GM12878 (cell line): ENCODE data around the gene CTAG1A. TPM values are rescaled to one million over a fixed set of nuclear protein-coding genes. Genes with fewer than 3 reads are reported as not detected.
"Not testable (repeated sequence)": the region's sequence is repeated elsewhere in the genome, so short reads cannot be mapped to it uniquely, and the experiment has no call there.

ENCODE experiments used
- ATAC-seq: fragments of 200-7000 bp; cut with Tn5 transposase; 3 replicates; pipeline ENCODE4 v1.9.1; 2020; ENCODE audit warnings: mild to moderate bottlenecking, moderate library complexity
- BruUV-seq: library from RNA; stranded (reverse); fragments of 400-500 nt; replicated peaks from 2 replicates; lab custom pipeline; 2021; lab: Mats Ljungman, UMichigan
- CTCF ChIA-PET: fragments of 300-600 bp; sonication (Branson Sonifier 250); formaldehyde crosslinking; extraction: SDS; loops from one replicate; lab custom pipeline; 2021; ENCODE audit warnings: inconsistent platforms; lab: Yijun Ruan, JAX
- POLR2A ChIA-PET: fragments of 350-600 bp; formaldehyde crosslinking; extraction: SDS; loops from one replicate; lab custom pipeline; 2021; ENCODE audit warnings: inconsistent platforms; lab: Charles Lee
- RAD21 ChIA-PET: fragments of 300-600 bp; sonication (Branson Sonifier 250); formaldehyde crosslinking; loops from one replicate; lab custom pipeline; 2023; ENCODE audit warnings: antibody characterized with exemption; ENCODE audit not compliant: unreplicated experiment; lab: Charles Lee
- SMC1A ChIA-PET: fragments of 300-600 bp; sonication (Branson Sonifier 250); formaldehyde crosslinking; loops from one replicate; lab custom pipeline; 2023; ENCODE audit not compliant: unreplicated experiment, uncharacterized antibody; lab: Charles Lee
- DNase-seq: peaks from one replicate; pipeline ENCODE4 v3.0.0-alpha.2; 2011; ENCODE audit warnings: low read depth, low spot score
- FAIRE-seq: peaks from 3 replicates; lab custom pipeline; 2011; peaks lifted over from hg19 to GRCh38; lab: Jason Lieb, UNC
- H2AFZ ChIP-seq: 2 replicates; pipeline ENCODE4 v1.6.0; 2011; ENCODE audit warnings: low read depth, low read length, control low read depth; ENCODE audit not compliant: control insufficient read depth
- H3K27ac ChIP-seq: 2 replicates; pipeline ENCODE4 v1.5.1; 2011; ENCODE audit warnings: control low read depth; ENCODE audit not compliant: control insufficient read depth, insufficient read depth
- H3K27me3 ChIP-seq, 2 experiments: replicated peaks in 1 of 2; 2 replicates each; pipeline versions ENCODE4 v1.6.0 to v1.6.1; 2011; ENCODE audit warnings: low read length in 1 of 2; ENCODE audit not compliant: control insufficient read depth in 2 of 2, insufficient read depth in 2 of 2
- H3K36me3 ChIP-seq, 2 experiments: 2 replicates each; pipeline ENCODE4 v1.5.1; 2011; ENCODE audit warnings: low read length in 1 of 2; ENCODE audit not compliant: control insufficient read depth in 2 of 2, insufficient read depth in 2 of 2
- H3K4me1 ChIP-seq: 2 replicates; pipeline ENCODE4 v1.6.1; 2011; ENCODE audit warnings: mild to moderate bottlenecking, low read length, moderate library complexity, mixed read lengths; ENCODE audit not compliant: control insufficient read depth, insufficient read depth
- H3K4me2 ChIP-seq: 2 replicates; pipeline ENCODE4 v1.6.0; 2011; ENCODE audit warnings: control low read depth; ENCODE audit not compliant: control insufficient read depth, insufficient read depth
- H3K4me3 ChIP-seq: fragments of 200-600 bp; sonication (generic); 2 replicates; pipeline ENCODE4 v1.5.1; 2016
- H3K79me2 ChIP-seq: 2 replicates; pipeline ENCODE4 v1.6.0; 2011; ENCODE audit warnings: low read length; ENCODE audit not compliant: control insufficient read depth, insufficient read depth
- H3K9ac ChIP-seq: 2 replicates; pipeline ENCODE4 v1.8.0; 2011; ENCODE audit warnings: low read length, control low read depth, mixed read lengths; ENCODE audit not compliant: control insufficient read depth, insufficient read depth
- H3K9me3 ChIP-seq: replicated peaks from 3 replicates; pipeline ENCODE4 v1.5.1; 2011; ENCODE audit warnings: mild to moderate bottlenecking, low read length; ENCODE audit not compliant: control insufficient read depth, insufficient read depth
- H4K20me1 ChIP-seq: 2 replicates; pipeline ENCODE4 v1.6.0; 2011; ENCODE audit not compliant: control insufficient read depth, insufficient read depth
- CREB1 ChIP-seq: IDR thresholded peaks from 2 replicates; pipeline ENCODE4 v1.6.1; 2012; ENCODE audit warnings: low read depth, mild to moderate bottlenecking, inconsistent platforms
- CUX1 ChIP-seq: IDR thresholded peaks from 2 replicates; pipeline ENCODE4 v1.6.1; 2012; ENCODE audit warnings: improper control_type of control experiment, low read depth, low read length; ENCODE audit not compliant: insufficient replicate concordance
- WGBS: methylation state at CpG from one replicate; pipeline ENCODE4 v1.1.6; 2016; ENCODE audit warnings: low lambda C conversion rate; ENCODE audit not compliant: insufficient replicate concordance, insufficient coverage; ENCODE audit errors: missing lambda C conversion rate; 5-methylcytosine and 5-hydroxymethylcytosine counted together
- in situ Hi-C: fragments of 300-500 bp; cut with MboI; formaldehyde crosslinking; loops from 9 replicates; pipeline ENCODE4 v1.14.3; 2018; ENCODE audit warnings: mixed read lengths
- intact Hi-C: fragments of 100-400 bp; cut with micrococcal nuclease; formaldehyde crosslinking; loops from one replicate; pipeline ENCODE4 v1.14.2; 2022; ENCODE audit not compliant: unreplicated experiment
- polyA plus RNA-seq, 11 experiments: library from polyadenylated mRNA; depleted of rRNA in 4 of 11; unstranded in 6 of 11; stranded (reverse) in 5 of 11; fragments of >200 nt; fragmentation: Nextera tagmentation in 4 of 11; fragmentation: Illumina TruSeq in 1 of 11; extraction: Ambion mirVana in 4 of 11; extraction: Trizol in 1 of 11; gene quantifications; 1 replicate in 1 of 11; 2 replicates in 10 of 11; pipeline versions ENCODE4 v1.2.1 to v1.2.3, GENCODE V29; 2011 to 2016; ENCODE audit warnings: inconsistent platforms in 2 of 11, missing spikeins in 2 of 11, low read depth in 1 of 11
- total RNA-seq, 4 experiments: library from RNA; depleted of rRNA in 3 of 4; stranded (reverse); fragments of >200 nt in 3 of 4; fragmentation: Illumina TruSeq in 1 of 4; extraction: Trizol in 1 of 4; gene quantifications; 2 replicates each; pipeline versions ENCODE4 v1.2.1 to v1.2.3, GENCODE V29; 2013 to 2021

CTAG1A gene
- total and polyA plus RNA-seq, 10 of the 15 experiments (the other 5 are each of a cell fraction or from before 2014, with no cell fraction given) = not detected

GRCh38 chrX:154549766-154550165 is 35.2 kb upstream of the CTAG1A start (continued):
- no peak for TF ChIP-seq CUX1
- no peak for TF ChIP-seq CREB1

GRCh38 chrX:154552112-154552806 is 32.7 kb upstream of the CTAG1A start:
- H3K4me2 ChIP-seq, POLR2A ChIA-PET, DNase-seq: not testable (repeated sequence)

GRCh38 chrX:154558060-154558690 is 26.8 kb upstream of the CTAG1A start:
- H3K9me3 ChIP-seq, H3K4me2 ChIP-seq, SMC1A ChIA-PET, RAD21 ChIA-PET, BruUV-seq, H3K27me3 ChIP-seq, H3K79me2 ChIP-seq, H4K20me1 ChIP-seq, intact Hi-C loops, in situ Hi-C loops, H2AFZ ChIP-seq, H3K9ac ChIP-seq, ATAC-seq, CTCF ChIA-PET, H3K27ac ChIP-seq, FAIRE-seq, H3K4me3 ChIP-seq, DNase-seq, H3K4me1 ChIP-seq, H3K36me3 ChIP-seq, POLR2A ChIA-PET: not testable (repeated sequence)
- WGBS = 25% methylated on average over 4 of the region's 24 CpGs

More at GRCh38 chrX:154552112-154552806, 32.7 kb upstream of the CTAG1A start:
- H3K27me3 ChIP-seq, H2AFZ ChIP-seq, H3K9ac ChIP-seq, SMC1A ChIA-PET, intact Hi-C loops, H4K20me1 ChIP-seq, CTCF ChIA-PET, RAD21 ChIA-PET, H3K36me3 ChIP-seq, H3K4me1 ChIP-seq, H3K27ac ChIP-seq, H3K9me3 ChIP-seq, BruUV-seq, ATAC-seq, in situ Hi-C loops, H3K4me3 ChIP-seq: not testable (repeated sequence)
- H3K79me2 ChIP-seq = peaks cover 25% of the 10 kb centered on the region
- WGBS = 52% methylated on average over 11 of the region's 18 CpGs
- FAIRE-seq = peak; percentile 88
